GM12892 (cell line): ENCODE results near the gene NEK6.
A peak's percentile ranks its signal among the peaks of the same experiment; 100 is the strongest.

Experiments
- POLR2A ChIP-seq: IDR thresholded peaks from 2 replicates; pipeline ENCODE4 v1.6.1; 2011; ENCODE audit warnings: low read depth, low read length, control low read depth
- POLR2AphosphoS5 ChIP-seq: IDR thresholded peaks from 2 replicates; pipeline ENCODE4 v1.6.1; 2011; ENCODE audit warnings: low read depth, low read length, control low read depth

- peak; percentile 19; the same call in 1 of the 2 replicates for TF ChIP-seq POLR2AphosphoS5
- TF ChIP-seq POLR2A: no peak
Measured at GRCh38 chr9:124342402-124342775, 84.6 kb downstream of the NEK6 start.
